HG02938 (cell line): Measurements from ENCODE around the gene TMEM255A.
A peak's percentile ranks its signal among the peaks of the same experiment; 100 is the strongest.

Source experiments
- ATAC-seq: cut with Tn5 transposase; IDR thresholded peaks from one replicate; pipeline ENCODE4 v1.9.1; 2021; ENCODE audit warnings: mild to moderate bottlenecking, moderate library complexity; ENCODE audit not compliant: unreplicated experiment

The TMEM255A gene

DNA sequence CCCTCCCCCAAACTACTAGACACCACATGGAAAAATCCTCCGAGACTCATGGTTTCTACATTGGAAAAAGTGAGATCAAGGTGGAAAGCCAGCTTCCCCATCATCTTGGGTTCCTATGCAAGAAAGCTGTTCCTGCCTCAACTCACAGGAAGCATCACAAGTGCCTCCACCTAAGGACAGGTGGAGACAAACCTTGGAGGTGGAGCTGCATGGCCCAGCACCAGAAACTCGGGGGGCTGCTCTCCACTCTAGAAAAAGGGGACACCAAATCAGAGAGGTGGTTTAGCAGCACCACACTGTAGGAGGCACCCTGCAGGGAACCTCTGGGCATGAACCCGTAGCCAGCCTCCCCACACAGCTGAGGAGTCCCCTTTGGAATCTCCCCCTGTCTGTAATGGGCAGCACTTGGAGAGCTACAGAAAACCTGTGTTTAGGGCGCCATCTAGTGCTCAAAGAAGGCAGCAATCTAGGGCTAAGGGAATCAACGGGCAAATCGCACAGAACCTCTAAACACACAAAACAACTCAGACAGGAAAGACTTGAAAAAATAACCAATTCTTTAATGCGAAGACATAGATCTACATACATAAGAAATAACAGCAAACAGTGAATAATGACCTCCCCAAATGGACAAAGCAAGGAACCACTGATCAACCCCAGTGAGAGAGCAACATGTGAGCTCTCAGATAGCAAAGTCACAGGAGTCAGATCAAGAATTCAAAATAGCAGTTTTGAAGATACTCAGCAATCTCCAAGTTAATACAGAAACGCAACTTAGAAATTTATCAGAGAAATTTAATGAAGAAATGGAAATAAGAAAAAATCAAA is 97.6 kb downstream of the TMEM255A start:
- peak; percentile 68 for ATAC-seq
